Activated T-helper 17 cell treated with anti-CD3 and anti-CD28 coated beads, Interleukin-2, amount 50 U/mL, for 72 hours (primary cell): ENCODE data around the gene ATP6V1E1. TPM values are rescaled to one million over a fixed set of nuclear protein-coding genes. Genes with fewer than 3 reads are reported as not detected.
A peak's percentile ranks its signal among the peaks of the same experiment; 100 is the strongest.
"Not testable (repeated sequence)": the region's sequence is repeated elsewhere in the genome, so short reads cannot be mapped to it uniquely, and the experiment has no call there.

Experiments used
- ATAC-seq: fragments of 150-1000 bp; cut with Tn5 transposase; replicated peaks from 2 replicates; pipeline ENCODE4 v1.10.0; 2021; ENCODE audit warnings: mild to moderate bottlenecking, moderate library complexity
- H3K27ac Mint-ChIP-seq: one replicate; pipeline ENCODE4 v1.8.0; 2022; ENCODE audit warnings: mixed read lengths
- H3K27me3 Mint-ChIP-seq: one replicate; pipeline ENCODE4 v1.8.0; 2022; ENCODE audit warnings: mixed read lengths
- H3K36me3 Mint-ChIP-seq: one replicate; pipeline ENCODE4 v1.8.0; 2022; ENCODE audit warnings: low read depth, mild to moderate bottlenecking, mixed read lengths
- H3K4me1 Mint-ChIP-seq: one replicate; pipeline ENCODE4 v1.8.0; 2022; ENCODE audit warnings: mixed read lengths
- H3K4me3 Mint-ChIP-seq: one replicate; pipeline ENCODE4 v1.8.0; 2022; ENCODE audit warnings: mild to moderate bottlenecking, mixed read lengths
- H3K9me3 Mint-ChIP-seq: one replicate; pipeline ENCODE4 v1.8.0; 2022; ENCODE audit warnings: mixed read lengths
- total RNA-seq, 2 donors: library from RNA; stranded (reverse); gene quantifications; one replicate each; pipeline ENCODE4 v1.2.3, GENCODE V29; 2022

The ATP6V1E1 gene
- total RNA-seq = 10 to 100 TPM; 73.2 to 97.1 TPM

DNA sequence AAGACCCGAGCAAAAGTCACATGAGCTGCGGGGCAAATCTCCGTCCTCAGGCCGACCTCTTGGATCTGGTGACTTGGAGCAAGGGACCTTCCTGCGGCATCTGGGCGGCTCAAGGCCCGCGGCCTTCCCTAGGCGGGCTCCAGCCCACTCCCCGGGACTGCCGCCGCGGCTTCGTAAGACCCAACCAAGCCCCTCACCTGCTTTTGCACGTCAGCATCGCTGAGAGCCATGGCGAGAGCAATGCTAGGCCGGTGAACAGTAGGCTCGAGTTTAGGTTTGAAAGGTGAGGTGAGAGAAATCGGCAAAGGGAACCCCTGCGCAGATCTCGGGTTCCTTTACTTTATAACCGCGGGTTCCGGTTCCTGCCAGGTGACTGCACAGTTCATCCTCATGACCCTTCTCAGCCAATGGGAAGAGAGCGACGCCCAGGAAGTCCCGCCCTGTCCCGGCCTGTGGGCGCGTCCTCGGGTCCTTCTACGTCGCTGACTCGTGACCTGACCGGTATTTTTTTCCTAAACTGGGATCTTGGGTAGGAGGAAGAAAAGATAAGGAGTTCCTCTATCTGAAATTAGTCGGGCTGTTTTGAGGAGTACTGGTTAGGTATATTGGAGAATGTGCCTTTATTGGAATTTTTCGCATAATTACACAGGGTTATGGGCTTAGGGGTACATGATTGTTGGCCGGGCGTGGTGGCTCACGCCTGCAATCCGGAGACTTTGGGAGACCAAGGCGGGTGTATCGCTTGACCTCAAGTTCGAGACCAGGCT is at the start of gene ATP6V1E1:
TSS of gene ATP6V1E1 (minus strand) at position 344 of the 767 bp plus-strand sequence. CDS start at position 230, 114 bp downstream.
- Mint-ChIP-seq H3K27me3 (no peaks in the 10 kb centered on the region), H3K4me1 (no peaks in the 10 kb centered on the region), H3K36me3 (peaks cover 36% of the 10 kb centered on the region), H3K9me3 (no peaks in the 10 kb centered on the region), H3K4me3 (peak within 1 kb of the TSS; percentile 91), H3K27ac (peak within 1 kb of the TSS; percentile 92)
- peak; percentile 100 for ATAC-seq

- Mint-ChIP-seq H3K4me3 (no peak overlapping the region), H3K4me1 (peaks cover 12% of the 10 kb centered on the region), H3K9me3 (no peaks in the 10 kb centered on the region)
Measured at GRCh38 chr22:17675584-17675983, 47.0 kb upstream of the ATP6V1E1 start.

GRCh38 chr22:17674152-17674551 is 45.6 kb upstream of the ATP6V1E1 start:
- Mint-ChIP-seq H3K27ac (no peak overlapping the region), H3K4me3 (no peak overlapping the region), H3K4me1 (peaks cover 12% of the 10 kb centered on the region), H3K36me3 (peaks cover 24% of the 10 kb centered on the region), H3K9me3 (no peaks in the 10 kb centered on the region), H3K27me3 (no peaks in the 10 kb centered on the region)
- no peak for ATAC-seq

More at GRCh38 chr22:17675584-17675983, 47.0 kb upstream of the ATP6V1E1 start:
- H3K27me3 Mint-ChIP-seq = no peaks in the 10 kb centered on the region
- ATAC-seq = no peak
- H3K27ac Mint-ChIP-seq = no peak overlapping the region
- H3K36me3 Mint-ChIP-seq = peaks cover 9% of the 10 kb centered on the region

GRCh38 chr22:17672417-17672991 is 44.0 kb upstream of the ATP6V1E1 start:
- ATAC-seq = peak; percentile 76
- Mint-ChIP-seq H3K27ac (peak overlapping the region; percentile 16), H3K4me1 (peaks cover 12% of the 10 kb centered on the region), H3K27me3 (no peaks in the 10 kb centered on the region), H3K4me3 (peak overlapping the region; percentile 0), H3K36me3 (peaks cover 24% of the 10 kb centered on the region), H3K9me3 (no peaks in the 10 kb centered on the region)

GRCh38 chr22:17671521-17672092 is 43.1 kb upstream of the ATP6V1E1 start:
- not testable (repeated sequence) for ATAC-seq, H3K9me3 Mint-ChIP-seq, H3K27me3 Mint-ChIP-seq, H3K27ac Mint-ChIP-seq, H3K4me3 Mint-ChIP-seq
- H3K36me3 Mint-ChIP-seq = peaks cover 30% of the 10 kb centered on the region
- peaks cover 12% of the 10 kb centered on the region for H3K4me1 Mint-ChIP-seq

- H3K27ac Mint-ChIP-seq = no peak overlapping the region
- peaks cover 6% of the 10 kb centered on the region for H3K4me1 Mint-ChIP-seq
- no peak for ATAC-seq
- no peaks in the 10 kb centered on the region for H3K9me3 Mint-ChIP-seq
- no peaks in the 10 kb centered on the region for H3K27me3 Mint-ChIP-seq
- H3K4me3 Mint-ChIP-seq = no peak overlapping the region
- peaks cover 67% of the 10 kb centered on the region for H3K36me3 Mint-ChIP-seq
Measured at GRCh38 chr22:17665854-17666253, 37.3 kb upstream of the ATP6V1E1 start.

DNA sequence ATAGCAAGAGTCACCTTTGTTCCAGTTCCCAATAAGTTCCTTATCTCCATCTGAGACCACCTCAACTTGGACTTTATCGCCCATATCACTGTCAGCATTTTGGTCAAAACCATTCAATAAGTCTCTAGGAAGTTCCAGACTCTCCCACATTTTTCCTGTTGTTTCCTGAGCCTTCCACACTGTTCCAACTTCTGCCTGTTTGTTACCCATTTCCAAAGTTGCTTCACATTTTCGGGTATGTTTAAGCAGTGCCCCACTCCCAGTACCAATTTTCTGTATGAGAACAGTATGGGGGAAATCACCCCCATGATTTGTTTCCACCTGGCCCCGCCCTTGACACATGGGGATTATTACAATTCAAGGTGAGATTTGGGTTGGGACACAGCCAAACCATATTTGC is 36.7 kb upstream of the ATP6V1E1 start:
- Mint-ChIP-seq H3K27me3 (no peaks in the 10 kb centered on the region), H3K9me3 (no peaks in the 10 kb centered on the region), H3K36me3 (peaks cover 67% of the 10 kb centered on the region), H3K4me3 (no peak overlapping the region), H3K4me1 (peaks cover 6% of the 10 kb centered on the region), H3K27ac (no peak overlapping the region)
- ATAC-seq = no peak

DNA sequence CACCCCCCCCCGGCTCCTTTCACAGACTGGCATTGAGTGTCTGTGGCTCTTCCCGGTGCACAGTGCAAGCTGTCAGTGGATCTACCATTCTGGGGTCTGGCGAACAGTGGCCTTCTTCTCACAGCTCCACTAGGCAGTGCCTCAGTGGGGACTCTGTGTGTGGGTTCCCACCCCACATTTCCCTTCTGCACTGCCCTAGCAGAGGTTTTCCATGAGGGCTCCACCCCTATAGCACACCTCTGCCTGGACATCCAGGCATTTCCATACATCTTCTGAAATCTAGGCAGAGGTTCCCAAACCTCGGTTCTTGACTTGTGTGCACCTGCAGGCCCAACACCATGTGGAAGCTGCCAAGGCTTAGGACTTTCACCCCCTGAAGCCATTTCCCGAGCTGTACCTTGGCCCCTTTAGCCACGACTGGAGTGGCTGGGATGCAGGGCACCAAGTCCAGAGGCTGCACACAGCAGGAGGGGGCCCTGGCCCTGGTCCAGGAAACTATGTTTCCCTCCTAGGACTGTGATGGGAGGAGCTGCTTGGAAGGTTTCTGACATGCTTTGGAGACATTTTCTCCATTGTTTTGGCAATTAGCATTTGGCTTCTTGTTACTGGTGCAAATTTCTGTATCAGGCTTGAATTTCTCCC is 36.0 kb upstream of the ATP6V1E1 start:
- Mint-ChIP-seq H3K4me3 (no peak overlapping the region), H3K4me1 (peaks cover 6% of the 10 kb centered on the region), H3K36me3 (peaks cover 67% of the 10 kb centered on the region), H3K9me3 (no peaks in the 10 kb centered on the region), H3K27me3 (no peaks in the 10 kb centered on the region), H3K27ac (no peak overlapping the region)
- ATAC-seq = no peak

DNA sequence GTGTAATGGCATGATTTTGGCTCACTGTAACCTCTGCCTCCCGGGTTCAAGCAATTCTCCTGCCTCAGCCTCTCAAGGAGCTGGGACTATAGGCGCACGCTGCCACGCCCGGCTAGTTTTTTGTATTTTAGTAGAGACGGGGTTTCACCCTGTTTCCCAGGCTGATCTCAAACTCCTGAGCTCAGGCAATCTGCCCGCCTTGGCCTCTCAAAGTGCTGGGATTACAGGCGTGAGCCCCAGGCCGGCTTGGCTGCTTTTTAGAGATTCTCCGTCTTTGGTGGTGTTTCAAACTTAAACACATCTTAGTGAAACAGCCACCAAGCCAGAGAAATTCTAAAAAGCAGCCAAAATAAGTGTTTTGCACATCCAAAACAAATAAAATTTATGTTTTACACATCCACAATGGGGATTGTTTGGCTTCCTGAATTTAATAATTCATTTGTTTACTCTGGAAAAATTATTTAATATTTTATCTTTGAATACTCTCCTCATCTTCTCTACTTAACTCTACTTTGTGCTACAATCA is 28.4 kb upstream of the ATP6V1E1 start:
- Mint-ChIP-seq H3K36me3 (peaks cover 44% of the 10 kb centered on the region), H3K27me3 (no peaks in the 10 kb centered on the region), H3K9me3 (no peaks in the 10 kb centered on the region), H3K27ac (no peak overlapping the region), H3K4me1 (no peaks in the 10 kb centered on the region), H3K4me3 (no peak overlapping the region)
- no peak for ATAC-seq

DNA sequence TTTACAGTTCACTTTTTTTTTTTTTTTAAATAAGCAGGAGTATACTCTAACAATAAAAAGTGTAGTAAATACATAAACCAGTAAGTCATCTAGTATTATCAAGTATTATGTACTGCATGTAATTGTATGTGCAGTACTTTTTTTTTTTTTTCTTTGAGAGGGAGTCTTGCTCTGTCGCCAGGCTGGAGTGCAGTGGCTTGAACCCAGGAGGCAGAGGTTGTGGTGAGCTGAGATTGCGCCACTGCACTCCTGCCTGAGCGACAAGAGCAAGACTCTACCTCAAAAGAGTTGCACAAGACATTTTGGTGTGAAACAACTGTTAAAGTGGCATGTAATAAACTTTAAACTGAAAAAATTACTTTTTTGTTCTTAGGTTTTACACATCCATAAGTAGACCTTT is 26.7 kb upstream of the ATP6V1E1 start:
- no peak for ATAC-seq
- no peaks in the 10 kb centered on the region for H3K9me3 Mint-ChIP-seq
- H3K4me1 Mint-ChIP-seq = no peaks in the 10 kb centered on the region
- no peak overlapping the region for H3K4me3 Mint-ChIP-seq
- H3K27me3 Mint-ChIP-seq = no peaks in the 10 kb centered on the region
- no peak overlapping the region for H3K27ac Mint-ChIP-seq
- H3K36me3 Mint-ChIP-seq = peaks cover 37% of the 10 kb centered on the region

DNA sequence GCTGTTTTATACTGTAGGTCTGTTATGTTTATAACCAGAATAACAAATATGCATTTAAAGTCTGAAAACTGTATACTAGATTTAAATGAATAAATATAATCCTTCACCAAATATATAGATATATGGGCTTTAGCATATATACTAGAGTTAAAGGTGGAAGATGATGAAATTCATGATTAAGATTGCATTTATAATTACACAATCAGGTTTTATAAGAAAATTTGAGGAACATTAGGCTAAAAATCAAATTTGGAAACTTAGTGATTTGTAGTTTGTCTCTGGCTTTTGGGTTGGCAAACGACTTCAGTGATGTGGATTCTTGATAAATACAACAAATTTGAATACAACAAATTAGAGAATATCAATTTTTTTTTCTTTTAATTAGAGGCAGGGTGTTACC is 20.0 kb upstream of the ATP6V1E1 start:
- Mint-ChIP-seq H3K27me3 (no peaks in the 10 kb centered on the region), H3K9me3 (no peaks in the 10 kb centered on the region), H3K36me3 (peaks cover 18% of the 10 kb centered on the region), H3K27ac (no peak overlapping the region), H3K4me1 (no peaks in the 10 kb centered on the region), H3K4me3 (no peak overlapping the region)
- ATAC-seq = no peak

DNA sequence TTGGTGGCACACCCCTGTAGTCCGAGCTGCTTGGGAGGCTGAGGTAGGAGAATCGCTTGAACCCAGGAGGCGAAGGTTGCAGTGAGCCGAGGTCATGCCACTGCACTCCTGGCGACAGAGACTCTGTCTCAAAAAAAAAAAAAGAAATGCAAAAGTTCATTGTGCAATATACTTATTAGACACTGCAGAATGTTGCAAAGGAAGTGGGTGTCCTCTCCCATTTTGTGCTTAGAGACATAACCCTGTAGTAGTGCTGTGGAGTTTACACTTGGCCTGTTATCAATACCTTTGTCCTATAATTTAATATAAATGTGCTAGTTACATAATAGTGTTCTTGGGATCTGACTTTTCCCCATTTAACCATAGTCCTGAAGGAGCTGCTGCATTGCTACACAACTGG is 19.4 kb upstream of the ATP6V1E1 start:
- Mint-ChIP-seq H3K9me3 (no peaks in the 10 kb centered on the region), H3K4me1 (no peaks in the 10 kb centered on the region), H3K36me3 (peaks cover 18% of the 10 kb centered on the region), H3K4me3 (no peak overlapping the region), H3K27ac (no peak overlapping the region), H3K27me3 (no peaks in the 10 kb centered on the region)
- ATAC-seq = no peak

- no peak overlapping the region for H3K4me3 Mint-ChIP-seq
- no peaks in the 10 kb centered on the region for H3K27me3 Mint-ChIP-seq
- peaks cover 23% of the 10 kb centered on the region for H3K36me3 Mint-ChIP-seq
- no peaks in the 10 kb centered on the region for H3K4me1 Mint-ChIP-seq
- ATAC-seq = no peak
- no peak overlapping the region for H3K27ac Mint-ChIP-seq
- no peaks in the 10 kb centered on the region for H3K9me3 Mint-ChIP-seq
Measured at GRCh38 chr22:17647452-17647851, 18.9 kb upstream of the ATP6V1E1 start.

- not testable (repeated sequence) for H3K27ac Mint-ChIP-seq, ATAC-seq
Measured at GRCh38 chr22:17642357-17642756, 13.8 kb upstream of the ATP6V1E1 start.

More at GRCh38 chr22:17642357-17642756, 13.8 kb upstream of the ATP6V1E1 start:
- H3K9me3 Mint-ChIP-seq, H3K27me3 Mint-ChIP-seq, H3K4me3 Mint-ChIP-seq, H3K4me1 Mint-ChIP-seq: not testable (repeated sequence)
- H3K36me3 Mint-ChIP-seq = peaks cover 26% of the 10 kb centered on the region
